ENCODE results near the gene FOXK1.

GRCh38 chr7:4809091-4809591, 127.0 kb downstream of the FOXK1 start:
- TF ChIP-seq CTCF (IDR thresholded peaks at IDR 0.05): no peak
- no peak for TF ChIP-seq POLR2A (IDR thresholded peaks at IDR 0.05)

Measured in right lobe of liver (tissue), 4 donors.